Stimulated activated CD4-positive, alpha-beta T cell treated with anti-CD3 and anti-CD28 coated beads, Interleukin-1b, Interleukin-23, amount 100 ng/mL, for 24 hours (primary cell): ENCODE measurements around the gene IQGAP3.
"Not testable (repeated sequence)": the region's sequence is repeated elsewhere in the genome, so short reads cannot be mapped to it uniquely, and the experiment has no call there.

Source experiments
- DNase-seq, 4 experiments: peaks; one replicate each; pipeline ENCODE4 v3.0.0-alpha.2; 2020; ENCODE audit warnings: low read depth in 4 of 4, low spot score in 1 of 4

The IQGAP3 gene, protein sequence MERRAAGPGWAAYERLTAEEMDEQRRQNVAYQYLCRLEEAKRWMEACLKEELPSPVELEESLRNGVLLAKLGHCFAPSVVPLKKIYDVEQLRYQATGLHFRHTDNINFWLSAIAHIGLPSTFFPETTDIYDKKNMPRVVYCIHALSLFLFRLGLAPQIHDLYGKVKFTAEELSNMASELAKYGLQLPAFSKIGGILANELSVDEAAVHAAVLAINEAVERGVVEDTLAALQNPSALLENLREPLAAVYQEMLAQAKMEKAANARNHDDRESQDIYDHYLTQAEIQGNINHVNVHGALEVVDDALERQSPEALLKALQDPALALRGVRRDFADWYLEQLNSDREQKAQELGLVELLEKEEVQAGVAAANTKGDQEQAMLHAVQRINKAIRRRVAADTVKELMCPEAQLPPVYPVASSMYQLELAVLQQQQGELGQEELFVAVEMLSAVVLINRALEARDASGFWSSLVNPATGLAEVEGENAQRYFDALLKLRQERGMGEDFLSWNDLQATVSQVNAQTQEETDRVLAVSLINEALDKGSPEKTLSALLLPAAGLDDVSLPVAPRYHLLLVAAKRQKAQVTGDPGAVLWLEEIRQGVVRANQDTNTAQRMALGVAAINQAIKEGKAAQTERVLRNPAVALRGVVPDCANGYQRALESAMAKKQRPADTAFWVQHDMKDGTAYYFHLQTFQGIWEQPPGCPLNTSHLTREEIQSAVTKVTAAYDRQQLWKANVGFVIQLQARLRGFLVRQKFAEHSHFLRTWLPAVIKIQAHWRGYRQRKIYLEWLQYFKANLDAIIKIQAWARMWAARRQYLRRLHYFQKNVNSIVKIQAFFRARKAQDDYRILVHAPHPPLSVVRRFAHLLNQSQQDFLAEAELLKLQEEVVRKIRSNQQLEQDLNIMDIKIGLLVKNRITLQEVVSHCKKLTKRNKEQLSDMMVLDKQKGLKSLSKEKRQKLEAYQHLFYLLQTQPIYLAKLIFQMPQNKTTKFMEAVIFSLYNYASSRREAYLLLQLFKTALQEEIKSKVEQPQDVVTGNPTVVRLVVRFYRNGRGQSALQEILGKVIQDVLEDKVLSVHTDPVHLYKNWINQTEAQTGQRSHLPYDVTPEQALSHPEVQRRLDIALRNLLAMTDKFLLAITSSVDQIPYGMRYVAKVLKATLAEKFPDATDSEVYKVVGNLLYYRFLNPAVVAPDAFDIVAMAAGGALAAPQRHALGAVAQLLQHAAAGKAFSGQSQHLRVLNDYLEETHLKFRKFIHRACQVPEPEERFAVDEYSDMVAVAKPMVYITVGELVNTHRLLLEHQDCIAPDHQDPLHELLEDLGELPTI (N-terminal part only)

DNA sequence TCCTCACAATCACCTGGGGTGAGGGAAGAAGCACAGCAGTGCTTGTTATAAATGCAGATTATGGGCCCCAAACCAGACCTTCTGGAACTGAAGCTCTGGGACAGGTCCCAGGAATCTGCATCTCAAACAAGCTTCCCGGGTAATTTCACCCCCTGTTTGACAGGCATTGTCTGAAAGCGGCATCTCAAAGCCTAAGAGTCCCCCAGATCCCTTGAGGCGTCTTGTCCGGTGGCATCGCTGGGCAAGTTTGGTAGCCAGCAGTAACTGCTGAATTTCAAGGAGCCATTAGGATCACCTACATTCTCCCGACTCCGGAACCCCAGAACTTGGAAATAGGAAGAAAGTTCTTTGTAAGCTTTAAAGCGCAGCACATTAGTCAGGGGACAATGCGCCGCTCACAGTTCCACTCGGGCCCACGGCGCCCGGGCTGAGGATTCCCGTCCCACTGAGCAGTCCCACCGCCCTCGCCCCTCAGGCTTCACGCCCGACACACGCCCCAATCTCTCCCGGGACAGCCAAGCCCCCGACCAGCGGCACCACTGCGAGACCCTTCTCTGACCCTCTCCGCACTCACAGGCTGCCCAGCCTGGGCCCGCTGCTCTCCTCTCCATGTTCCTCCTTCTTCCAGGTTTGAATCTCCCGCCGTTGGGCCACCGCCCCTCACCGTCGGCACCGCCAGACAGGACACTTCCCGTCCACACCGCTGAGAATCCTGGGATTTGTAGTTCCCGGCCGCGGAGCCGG is at the start of gene IQGAP3:
IQGAP3 (minus strand) TSS at position 647 of the 744 bp plus-strand sequence; CDS start at position 611, 36 bp downstream.
- DNase-seq: peak in 3 of 4 experiments; percentile 43 to 61 (median 59)

DNA sequence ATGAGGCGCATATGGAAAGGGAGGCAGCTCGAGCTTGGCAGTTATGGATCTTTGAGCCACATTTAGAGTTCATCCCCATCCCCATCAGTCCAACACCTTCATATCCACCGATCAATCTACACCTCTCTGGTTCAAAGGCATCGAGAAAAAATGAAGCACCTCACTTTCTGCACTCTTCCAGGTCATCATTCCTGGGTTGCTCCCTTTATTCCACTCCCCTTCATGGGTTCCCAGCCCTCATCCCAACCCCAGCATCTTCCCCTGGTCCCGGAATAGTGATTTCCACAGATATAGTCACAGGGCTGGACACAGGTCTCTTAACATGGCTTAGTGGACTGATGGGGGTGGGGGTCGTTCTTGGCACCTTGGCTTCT is 47.2 kb upstream of the IQGAP3 start:
- DNase-seq: no peak

DNA sequence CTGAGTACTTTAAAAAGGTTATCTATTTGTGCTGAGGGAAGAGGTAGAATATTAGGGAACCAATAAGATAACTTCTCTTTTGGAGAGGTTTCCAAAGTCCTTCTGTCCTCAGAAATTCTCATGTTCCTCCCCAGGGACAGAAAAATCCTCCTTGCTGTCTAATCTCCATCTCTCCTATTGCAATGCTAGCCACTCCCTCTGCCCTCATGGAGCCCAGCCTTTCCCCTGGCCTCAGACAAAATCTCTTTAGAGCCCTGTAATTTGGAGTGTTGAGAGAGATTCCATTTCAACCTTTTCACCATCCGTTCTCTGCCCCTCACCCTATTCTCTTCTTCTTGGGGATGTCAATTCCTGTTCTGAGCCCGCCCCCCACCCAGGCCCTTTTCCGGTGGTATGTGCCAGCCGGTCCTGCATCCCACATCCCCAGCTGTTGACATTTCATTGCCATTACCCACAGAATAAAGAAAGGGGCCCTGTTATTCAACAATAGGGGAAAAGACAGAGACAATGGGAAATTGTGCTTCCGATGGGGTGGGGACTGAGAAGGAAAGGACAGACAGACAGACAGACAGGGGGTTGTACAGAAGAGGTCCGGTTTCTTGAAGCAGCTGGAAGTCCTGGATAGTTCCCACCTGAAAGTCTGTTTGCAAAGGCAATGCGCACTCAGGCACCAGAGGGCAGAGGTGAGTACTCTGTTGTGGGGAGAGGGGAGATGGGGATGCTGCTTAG is 46.7 kb upstream of the IQGAP3 start, which contains the start of gene HAPLN2:
HAPLN2 (plus strand) TSS at position 563 of the 729 bp plus-strand sequence. CDS start 4,076 bp downstream, outside the sequence.
- DNase-seq: no peak

DNA sequence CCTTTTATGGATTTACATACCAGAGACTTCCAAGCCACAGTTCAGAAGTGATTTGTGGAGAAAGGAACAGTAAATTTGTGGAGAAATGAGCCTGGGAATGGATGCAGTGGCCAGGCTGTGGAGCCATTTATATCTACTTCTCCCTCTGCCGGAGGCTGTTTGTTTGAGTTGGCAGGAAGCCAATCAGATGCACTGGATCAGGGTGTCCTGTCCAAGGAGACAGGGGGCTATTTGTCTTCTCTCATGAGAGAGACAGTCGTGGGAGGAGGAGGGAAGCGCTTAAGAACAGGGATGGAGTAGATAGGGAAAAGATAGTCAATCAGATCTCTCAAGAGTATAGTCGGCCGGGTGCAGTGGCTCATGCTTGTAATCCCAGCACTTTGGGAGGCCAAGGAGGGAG is 44.1 kb upstream of the IQGAP3 start:
- no peak for DNase-seq

DNA sequence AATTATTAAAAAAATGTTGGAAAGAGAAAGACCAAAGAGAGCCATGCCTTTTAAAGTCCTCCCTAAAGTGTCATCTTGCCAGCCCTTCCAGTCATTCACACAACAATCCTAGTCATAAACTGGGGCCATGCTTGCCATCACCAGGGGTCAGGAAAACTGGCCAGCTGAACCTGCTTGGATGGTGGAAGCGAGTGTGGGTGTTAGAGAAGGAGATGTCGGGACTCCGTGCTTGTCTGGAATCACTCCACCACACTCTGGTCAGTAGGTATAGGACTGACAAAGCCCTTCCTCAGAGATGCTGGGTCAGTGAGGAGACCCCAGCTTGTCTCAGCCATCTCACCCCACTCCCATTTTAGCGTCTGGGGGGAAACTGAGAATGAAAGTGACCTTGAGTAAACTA is 43.6 kb upstream of the IQGAP3 start:
- no peak for DNase-seq

DNA sequence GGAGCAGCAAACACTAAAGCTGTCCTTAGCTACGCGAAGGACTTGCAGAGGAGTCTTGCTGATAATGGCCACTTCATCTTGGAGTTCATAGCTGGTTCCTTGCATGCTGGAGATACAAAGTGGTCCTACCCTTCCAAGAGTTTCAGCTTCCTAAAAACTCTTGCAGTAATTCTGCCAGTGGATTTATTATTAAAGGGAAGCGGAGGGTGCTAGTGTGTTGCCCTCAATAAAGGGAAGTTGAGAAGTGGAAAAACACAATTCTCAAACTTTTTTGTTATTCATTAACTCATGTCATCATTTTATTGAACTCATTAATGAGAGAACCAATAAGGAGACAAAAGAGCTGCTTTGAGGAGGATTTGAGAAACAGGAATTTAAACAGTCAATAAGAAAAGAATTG is 40.3 kb upstream of the IQGAP3 start:
- no peak for DNase-seq

DNA sequence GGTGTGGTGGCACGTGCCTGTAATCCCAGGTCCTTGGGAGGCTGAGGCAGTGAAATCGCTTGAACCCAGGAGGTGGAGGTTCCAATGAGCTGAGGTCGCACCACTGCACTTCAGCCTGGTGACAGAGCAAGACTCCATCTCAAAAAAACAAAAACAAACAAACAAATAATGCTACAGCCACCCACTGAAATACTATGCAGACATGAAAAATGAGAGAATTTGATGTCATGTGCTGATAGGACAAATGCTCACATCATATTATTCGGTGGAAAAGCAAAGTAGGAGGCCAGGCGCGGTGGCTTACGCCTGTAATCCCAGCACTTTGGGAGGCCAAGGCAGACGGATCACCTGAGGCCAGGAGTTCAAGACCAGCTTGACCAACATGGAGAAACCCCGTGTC is 37.7 kb upstream of the IQGAP3 start:
- DNase-seq: not testable (repeated sequence)

DNA sequence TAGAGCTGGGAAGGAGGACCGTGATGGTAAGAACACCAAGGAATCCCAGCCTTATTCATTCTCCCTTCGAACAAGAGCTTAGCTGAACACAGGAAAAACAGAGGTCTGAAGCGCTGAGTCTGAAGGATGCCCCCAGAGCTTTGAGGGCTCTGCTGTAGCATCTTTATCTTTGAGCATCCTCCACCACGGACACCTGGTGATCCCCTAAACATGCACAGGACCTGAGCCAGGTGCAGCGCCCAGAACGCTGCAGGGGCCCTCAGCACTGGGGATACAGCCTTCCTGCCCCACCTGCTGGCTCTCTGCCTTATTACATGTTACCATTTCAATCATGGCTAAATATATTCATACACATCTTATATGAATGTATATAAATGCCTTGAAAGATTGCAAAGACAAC is 36.6 kb upstream of the IQGAP3 start:
- no peak for DNase-seq

DNA sequence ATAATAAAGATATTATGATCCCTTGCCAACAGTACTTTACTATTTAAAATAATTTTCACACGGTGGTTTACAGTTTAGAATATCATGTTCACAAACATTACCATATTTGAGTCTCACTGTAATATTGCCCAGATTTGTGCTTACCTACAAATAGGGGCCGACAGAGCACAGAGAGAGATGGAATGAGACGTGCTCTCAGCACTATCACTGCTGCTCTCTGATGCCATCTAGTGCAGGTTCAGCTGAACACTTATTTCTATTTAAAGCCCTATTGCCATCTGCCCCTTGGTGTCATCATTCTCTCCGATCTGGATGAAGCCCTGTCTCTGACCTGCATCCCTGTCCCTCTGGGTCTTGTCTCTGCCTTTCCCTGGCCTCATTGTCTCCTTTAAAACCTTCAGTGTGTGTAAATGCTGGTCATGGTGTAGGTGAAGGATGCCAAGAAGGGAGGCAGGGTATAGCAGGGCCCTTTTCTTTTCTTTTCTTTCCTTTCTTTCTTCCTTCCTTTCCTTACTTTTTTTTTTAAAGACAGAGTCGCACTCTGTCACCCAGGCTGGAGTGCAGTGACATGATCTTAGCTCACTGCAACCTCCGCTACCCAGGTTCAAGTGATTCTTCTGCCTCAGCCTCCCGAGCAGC is 35.8 kb upstream of the IQGAP3 start:
- DNase-seq: peak in 1 of 4 experiments; percentile 50

DNA sequence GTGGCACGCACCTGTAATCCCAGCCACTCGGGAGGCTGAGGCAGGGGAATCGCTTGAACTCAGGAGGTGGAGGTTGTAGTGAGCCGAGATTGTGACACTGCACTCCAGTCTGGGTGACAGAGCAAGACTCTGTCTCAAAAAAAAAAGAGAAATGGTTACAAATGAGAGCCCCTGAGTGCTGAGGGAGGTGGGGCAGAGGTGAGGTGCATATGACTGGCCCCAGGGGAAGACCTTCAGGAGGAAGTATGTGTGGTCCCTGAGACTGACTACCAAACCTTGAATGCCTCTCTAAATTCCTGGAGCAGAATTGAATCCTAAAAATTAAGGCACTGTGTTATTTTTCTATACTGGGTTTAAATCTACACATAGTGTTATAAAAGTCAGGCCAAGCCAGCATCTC is 35.0 kb upstream of the IQGAP3 start:
- not testable (repeated sequence) for DNase-seq

DNA sequence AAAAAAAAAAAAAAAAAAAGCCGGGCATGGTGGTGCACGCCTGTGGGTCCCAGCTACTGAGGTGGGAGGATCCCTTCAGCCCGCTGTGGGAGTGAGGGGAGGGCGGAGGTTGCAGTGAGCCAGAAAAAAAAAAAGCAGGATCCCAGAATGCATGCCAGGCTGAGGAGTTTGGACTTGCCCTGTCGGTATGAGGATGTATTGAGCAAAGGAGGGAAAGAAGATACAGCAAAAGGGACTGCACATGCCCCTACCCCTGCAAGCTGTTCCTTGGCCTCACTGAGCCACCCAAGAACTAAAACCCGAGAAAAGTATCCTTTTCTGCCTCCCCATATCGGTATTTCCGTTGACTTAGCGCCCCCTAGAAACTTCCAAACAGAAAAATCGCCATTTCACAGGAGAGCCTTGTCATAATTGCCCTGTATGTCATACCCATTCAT is 30.2 kb upstream of the IQGAP3 start:
- no peak for DNase-seq

DNA sequence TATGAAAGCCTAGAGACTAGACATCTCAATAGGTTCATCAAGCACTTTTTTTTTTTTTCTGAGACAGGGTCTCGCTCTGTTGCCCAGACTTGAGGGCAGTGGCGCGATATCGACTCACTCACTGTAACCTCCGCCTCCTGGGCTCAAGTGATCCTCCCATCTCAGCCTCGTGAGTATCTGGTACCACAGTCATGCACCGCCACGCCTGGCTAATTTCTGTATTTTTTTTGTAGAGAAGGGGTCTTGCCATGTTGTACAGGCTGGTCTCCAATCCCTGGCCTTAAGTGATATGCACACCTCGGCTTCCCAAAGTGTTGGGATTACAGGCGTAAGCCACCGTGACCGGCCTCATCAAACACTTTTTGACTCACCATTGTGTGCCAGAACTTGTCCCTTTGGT is 29.5 kb upstream of the IQGAP3 start:
- no peak for DNase-seq

DNA sequence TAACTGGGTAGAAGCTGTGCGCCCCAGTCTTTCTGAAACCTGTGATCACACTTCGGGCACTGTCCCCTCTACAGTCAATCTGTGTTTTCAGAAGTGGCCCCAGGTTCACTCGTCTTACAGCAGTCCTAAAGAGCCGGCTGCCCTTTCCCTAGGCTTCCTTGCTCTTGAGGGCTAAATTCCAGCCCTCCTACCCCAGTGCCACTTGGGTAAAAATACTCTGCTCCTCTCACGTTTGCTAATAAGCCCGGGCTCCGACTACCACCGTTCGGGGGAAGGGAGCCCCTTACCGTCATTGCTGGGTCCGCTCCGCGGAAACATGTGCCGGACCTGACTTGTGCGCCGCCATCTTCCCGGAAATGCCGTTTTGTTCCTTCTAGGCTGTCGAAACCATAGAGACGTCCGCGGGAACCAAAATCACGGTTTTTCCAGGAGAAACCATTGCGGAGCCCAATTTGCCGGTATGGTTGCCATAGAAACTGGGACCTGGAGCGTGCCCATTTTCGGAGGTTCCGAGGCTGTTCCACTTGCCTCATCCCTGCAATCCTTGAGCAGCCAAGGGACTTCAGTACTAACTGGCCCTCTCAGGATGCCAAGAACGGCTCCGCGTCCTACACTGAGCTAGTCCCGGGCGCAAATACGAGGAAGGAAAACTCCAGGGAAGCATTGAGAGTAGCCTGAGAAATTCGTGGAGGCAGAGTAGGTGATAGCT is 28.9 kb upstream of the IQGAP3 start, which contains the start of gene GPATCH4:
GPATCH4 (minus strand) TSS at position 358 of the 709 bp plus-strand sequence.
- peak; percentile 49 to 71 (median 60) for DNase-seq

DNA sequence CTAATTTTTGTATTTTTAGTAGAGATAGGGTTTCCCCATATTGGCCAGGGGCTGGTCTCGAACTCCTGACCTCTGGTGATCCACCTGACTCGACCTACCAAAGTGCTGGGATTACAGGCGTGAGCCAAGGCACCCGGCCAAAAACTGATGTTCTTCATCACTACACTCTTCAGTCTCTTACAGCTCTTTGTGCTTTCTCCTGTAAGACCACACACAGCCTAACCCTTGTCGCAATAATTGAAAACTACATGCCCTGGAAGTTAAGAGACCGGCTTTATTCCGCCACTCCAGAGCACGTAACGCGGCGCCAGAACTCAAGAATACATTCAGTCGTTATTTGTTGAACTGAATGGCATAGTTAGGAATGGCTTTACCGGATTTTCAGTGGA is 28.4 kb upstream of the IQGAP3 start:
- DNase-seq: no peak

DNA sequence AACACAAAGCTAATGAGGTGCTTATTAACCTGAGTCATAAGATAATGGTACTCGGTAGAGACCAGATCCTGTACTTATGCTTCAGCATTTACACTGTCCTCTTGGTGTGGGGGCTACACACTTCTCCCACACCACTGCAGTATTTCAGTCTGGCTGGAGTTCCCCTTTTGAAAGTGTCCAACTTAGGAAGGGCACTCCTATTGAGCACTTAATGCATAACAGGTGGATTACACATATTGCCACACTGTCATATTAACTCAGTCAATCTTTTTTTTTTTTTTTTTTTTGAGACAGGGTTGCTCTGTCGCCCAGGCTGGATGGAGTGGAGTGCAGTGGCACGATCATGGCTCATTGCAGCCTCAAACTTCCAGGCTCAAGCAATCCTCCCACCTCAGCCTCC is 27.4 kb upstream of the IQGAP3 start:
- no peak for DNase-seq

DNA sequence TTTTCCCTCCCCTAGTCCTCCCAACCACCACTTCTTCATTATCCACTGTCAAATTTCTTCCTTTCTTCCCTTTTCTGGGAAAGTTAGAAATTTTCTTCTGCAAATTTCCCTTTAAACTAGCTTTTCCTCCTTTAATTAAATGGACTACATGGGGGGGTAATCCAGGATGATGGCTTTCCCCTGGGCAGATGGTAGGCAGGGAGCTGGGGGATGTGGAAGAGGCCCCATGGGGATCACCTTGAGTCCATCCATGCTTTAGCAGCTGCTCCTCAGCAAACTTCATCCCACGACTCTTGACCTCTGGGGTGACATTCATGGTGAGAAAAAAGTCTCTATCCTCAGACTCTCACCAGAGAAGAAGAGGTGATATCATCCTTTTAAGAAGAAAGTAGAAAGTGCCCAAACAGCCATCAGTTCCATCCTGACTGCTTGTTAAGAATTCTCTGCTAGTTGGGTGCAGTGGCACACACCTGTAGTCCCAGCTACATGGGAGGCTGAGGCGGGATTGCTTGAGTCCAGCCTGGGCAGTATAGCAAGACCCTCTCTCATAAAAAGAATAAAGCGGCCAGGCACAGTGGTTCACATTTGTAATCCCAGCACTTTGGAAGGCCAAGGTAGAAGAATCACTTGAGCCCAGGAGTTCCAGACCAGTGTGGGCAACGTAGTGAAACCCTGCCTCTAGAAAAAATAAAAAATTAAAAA is 26.5 kb upstream of the IQGAP3 start:
- DNase-seq: no peak

DNA sequence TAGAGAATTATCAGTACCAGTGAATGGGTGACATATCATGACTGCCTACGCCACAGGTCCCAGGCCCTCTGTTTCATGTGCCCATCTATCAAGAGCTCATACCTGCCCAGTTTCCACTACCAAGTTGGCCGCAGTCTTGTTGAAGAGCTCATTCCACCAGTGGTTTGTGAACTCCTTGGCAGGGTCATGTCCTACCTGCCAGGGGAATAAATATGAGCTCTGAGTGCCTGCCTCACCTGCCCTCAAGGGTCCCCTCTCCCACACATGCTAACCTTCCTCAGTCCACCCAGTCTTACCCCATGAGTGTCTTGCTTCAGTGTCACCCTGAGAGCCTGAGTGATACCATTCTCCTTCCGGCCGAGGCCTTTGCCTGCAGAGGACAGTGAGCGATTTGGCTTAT is 25.8 kb upstream of the IQGAP3 start:
- no peak for DNase-seq

DNA sequence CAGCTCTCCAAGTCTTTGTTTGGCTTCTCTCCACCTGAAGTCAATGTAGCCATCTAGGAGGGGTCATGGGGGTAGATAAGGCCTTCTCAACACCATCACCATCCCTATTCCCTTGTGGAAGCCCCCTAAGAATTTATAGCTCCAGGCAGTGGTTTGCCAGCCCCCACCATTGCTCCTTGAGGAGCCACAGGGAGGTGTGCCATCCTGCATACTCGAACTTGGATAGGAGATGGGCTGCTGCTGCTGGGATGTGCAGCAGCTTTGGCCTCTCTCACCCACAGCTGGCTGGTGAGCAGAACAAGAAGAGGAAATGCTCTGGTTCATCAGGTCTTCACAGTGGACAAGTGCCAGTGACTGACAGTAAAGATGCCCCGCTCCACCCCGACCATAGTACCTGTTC is 24.1 kb upstream of the IQGAP3 start:
- DNase-seq: no peak
